ENCODE data around the gene ELFN1.

ELFN1 gene

DNA sequence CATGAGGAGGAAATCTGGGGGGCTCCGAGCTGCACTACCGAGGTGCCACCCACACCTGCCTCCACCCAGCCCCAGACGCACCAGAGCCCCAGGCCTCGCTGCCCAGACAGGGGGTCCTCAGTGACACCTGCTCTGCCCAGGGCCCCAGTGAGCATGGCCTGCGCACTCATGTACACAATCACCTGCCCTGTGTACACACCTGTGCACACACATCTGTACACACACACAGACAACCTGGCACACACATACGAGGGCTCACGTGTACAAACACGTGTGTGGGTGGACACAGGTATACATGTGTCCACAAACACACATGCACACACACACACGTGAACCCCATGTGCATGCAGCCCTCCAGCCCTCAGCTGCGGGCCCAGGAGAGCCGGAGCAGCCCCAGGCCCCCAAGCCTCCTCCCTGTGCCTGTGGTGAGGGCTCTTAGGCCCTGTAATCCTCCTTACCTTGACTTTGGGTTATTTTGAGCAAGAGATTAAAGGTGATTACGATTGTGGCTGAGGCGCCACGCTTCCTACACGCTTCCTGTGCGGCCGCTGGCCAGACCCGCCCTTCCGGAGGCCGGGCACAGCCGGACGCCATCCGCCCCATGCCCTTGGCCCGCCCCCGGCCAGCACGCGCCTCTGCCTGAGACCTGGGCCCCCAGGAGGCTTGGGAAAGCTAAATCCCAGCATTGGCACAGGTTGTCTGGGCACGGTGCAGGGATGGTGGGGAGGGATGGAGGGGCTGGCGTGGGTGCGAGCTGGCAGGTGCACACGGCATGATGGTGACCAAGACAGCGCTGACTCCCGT lies 71.9 kb downstream of the ELFN1 start:
- H3K4me1 ChIP-seq (ENCODE audit: control insufficient read depth in 1 of 2, insufficient read depth in 1 of 2, low read depth in 1 of 2, low read length in 1 of 2) = peaks cover 2 to 14% of the 10 kb centered on the region in 2 experiments

DNA sequence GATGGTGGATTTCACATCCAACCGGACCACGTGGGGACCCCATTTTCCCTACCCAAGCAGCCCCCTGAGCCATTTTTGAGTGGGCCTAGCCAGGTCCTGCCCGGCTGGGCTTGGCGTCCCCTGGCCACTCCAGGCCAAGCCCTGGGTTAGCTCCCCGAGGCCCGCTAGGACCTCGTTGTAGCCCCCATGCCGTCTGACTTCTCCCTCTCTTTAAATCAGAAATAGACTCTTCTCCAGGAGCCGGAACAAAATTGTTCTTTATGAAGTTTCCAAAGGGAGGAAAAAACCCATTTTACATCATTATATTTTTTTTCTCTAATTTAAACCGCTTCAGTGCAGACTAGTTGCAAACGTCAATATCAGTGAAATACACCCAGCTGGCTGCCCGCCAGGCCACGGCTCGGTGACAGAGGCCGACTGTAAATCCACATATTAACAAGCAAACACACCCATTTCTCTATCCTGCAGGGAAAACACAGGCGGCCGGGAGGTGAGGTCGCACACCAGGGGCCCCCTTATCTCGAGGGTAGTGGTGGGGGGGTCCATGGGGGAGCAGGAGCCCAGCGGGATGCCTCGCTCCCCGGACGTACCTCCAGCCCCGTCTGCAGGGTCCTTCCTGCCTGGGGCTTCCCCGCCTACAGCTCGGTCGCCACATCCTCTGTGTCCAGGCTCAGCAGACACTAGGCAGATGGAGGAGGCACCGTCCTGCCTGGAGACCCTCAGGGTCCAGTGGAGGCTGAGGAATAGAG lies 72.7 kb downstream of the ELFN1 start:
- Histone ChIP-seq H3K27ac (no peak overlapping the region), H3K27me3 (peaks cover 30% of the 10 kb centered on the region), H3K9me3 (no peaks in the 10 kb centered on the region), H3K36me3 (no peaks in the 10 kb centered on the region), H3K4me3 (ENCODE audit: low read depth in 1 of 2, low read length in 1 of 2) (peak overlapping the region in 1 of 2 experiments; percentile 14), H3K4me1 (ENCODE audit: control insufficient read depth in 1 of 2, insufficient read depth in 1 of 2, low read depth in 1 of 2, low read length in 1 of 2) (peaks cover 2 to 14% of the 10 kb centered on the region in 2 experiments)
- TF ChIP-seq, protein P1, sequence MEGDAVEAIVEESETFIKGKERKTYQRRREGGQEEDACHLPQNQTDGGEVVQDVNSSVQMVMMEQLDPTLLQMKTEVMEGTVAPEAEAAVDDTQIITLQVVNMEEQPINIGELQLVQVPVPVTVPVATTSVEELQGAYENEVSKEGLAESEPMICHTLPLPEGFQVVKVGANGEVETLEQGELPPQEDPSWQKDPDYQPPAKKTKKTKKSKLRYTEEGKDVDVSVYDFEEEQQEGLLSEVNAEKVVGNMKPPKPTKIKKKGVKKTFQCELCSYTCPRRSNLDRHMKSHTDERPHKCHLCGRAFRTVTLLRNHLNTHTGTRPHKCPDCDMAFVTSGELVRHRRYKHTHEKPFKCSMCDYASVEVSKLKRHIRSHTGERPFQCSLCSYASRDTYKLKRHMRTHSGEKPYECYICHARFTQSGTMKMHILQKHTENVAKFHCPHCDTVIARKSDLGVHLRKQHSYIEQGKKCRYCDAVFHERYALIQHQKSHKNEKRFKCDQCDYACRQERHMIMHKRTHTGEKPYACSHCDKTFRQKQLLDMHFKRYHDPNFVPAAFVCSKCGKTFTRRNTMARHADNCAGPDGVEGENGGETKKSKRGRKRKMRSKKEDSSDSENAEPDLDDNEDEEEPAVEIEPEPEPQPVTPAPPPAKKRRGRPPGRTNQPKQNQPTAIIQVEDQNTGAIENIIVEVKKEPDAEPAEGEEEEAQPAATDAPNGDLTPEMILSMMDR (IDR thresholded peaks at IDR 0.05) = no peak

More for the DNA sequence above, 71.9 kb downstream of the ELFN1 start:
- Histone ChIP-seq H3K4me3 (ENCODE audit: low read depth in 1 of 2, low read length in 1 of 2) (peak overlapping the region in 1 of 2 experiments; percentile 14), H3K9me3 (no peaks in the 10 kb centered on the region), H3K27me3 (peaks cover 30% of the 10 kb centered on the region), H3K27ac (no peak overlapping the region), H3K36me3 (no peaks in the 10 kb centered on the region)
- TF ChIP-seq, protein P1 (IDR thresholded peaks at IDR 0.05) = no peak

DNA sequence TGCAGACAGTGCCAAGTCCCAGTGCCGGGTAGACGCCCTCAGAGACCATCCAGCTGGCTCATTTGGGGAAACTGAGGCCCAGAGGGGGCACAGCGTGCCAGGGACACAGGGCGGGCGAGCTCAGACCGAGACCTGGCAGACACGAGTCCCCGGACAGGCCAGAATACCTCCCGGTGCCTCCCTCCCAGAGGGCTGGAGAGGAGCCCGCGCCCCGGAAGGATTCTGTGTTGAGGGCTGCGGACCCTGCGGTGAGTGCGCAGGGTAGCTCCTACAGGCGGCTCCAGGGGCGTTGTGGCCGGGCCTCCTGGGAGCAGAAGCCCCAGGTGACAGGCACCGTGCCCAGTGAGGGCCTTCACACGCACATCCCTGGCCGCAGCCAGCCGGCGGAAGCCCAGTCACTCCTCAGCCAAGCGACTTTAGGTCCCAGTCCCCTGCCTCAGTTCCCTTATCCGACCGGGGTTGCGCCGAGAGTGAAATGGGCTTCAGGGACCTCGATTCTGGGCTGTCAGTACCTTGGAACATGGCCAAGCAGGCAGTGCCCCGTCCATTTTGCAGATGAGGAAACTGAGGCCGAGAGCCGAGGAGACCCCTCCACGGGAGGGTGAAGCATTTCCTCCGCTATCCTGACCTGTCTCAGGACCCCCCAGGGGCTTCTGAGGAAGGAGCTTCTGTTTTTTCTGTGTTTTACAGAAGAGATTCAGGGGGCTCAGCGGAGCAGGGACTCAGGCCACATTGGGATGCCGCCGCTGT lies 73.6 kb downstream of the ELFN1 start:
- H3K27me3 ChIP-seq = peaks cover 39% of the 10 kb centered on the region
- H3K9me3 ChIP-seq = no peaks in the 10 kb centered on the region
- H3K27ac ChIP-seq = no peak overlapping the region
- H3K4me3 ChIP-seq (ENCODE audit: low read depth in 1 of 2, low read length in 1 of 2) = no peak overlapping the region
- no peaks in the 10 kb centered on the region for H3K36me3 ChIP-seq
- peaks cover 2 to 14% of the 10 kb centered on the region in 2 experiments for H3K4me1 ChIP-seq (ENCODE audit: control insufficient read depth in 1 of 2, insufficient read depth in 1 of 2, low read depth in 1 of 2, low read length in 1 of 2)
- TF ChIP-seq, protein P1 (IDR thresholded peaks at IDR 0.05) = no peak

DNA sequence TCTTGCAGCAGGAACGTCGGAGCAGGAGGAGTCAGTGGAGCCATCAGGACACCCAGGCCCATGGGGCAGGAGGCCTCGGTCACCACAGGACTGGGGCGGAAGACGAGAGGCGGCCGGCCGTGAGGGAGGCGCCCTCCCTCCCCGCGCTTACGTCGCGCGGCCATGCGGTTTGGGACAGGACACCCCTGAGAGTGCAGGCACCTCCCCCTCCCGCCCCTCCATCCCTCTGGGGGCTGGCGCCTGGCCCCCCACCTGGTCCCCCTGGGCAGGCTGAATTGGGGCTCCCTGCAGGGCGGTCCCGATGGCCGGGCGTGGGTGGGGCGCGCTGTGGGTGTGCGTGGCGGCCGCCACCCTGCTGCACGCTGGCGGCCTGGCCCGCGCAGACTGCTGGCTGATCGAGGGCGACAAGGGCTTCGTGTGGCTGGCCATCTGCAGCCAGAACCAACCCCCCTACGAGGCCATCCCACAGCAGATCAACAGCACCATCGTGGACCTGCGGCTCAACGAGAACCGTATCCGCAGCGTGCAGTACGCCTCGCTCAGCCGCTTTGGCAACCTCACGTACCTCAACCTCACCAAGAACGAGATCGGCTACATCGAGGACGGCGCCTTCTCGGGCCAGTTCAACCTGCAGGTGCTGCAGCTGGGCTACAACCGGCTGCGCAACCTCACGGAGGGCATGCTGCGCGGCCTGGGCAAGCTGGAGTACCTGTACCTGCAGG lies 74.4 kb downstream of the ELFN1 start:
- no peak overlapping the region for H3K27ac ChIP-seq
- TF ChIP-seq, protein P1 (IDR thresholded peaks at IDR 0.05) = no peak
- peaks cover 40% of the 10 kb centered on the region for H3K27me3 ChIP-seq
- no peaks in the 10 kb centered on the region for H3K9me3 ChIP-seq
- no peak overlapping the region for H3K4me3 ChIP-seq (ENCODE audit: low read depth in 1 of 2, low read length in 1 of 2)
- no peaks in the 10 kb centered on the region for H3K36me3 ChIP-seq
- peaks cover 2 to 14% of the 10 kb centered on the region in 2 experiments for H3K4me1 ChIP-seq (ENCODE audit: control insufficient read depth in 1 of 2, insufficient read depth in 1 of 2, low read depth in 1 of 2, low read length in 1 of 2)

DNA sequence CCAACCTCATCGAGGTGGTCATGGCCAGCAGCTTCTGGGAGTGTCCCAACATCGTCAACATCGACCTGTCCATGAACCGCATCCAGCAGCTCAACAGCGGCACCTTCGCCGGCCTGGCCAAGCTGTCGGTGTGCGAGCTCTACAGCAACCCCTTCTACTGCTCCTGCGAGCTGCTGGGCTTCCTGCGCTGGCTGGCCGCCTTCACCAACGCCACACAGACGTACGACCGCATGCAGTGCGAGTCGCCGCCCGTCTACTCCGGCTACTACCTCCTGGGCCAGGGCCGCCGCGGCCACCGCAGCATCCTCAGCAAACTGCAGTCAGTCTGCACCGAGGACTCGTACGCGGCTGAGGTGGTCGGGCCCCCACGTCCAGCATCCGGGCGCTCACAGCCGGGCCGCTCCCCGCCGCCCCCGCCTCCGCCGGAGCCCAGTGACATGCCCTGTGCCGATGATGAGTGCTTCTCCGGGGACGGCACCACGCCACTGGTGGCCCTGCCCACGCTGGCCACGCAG lies 75.0 kb downstream of the ELFN1 start:
- TF ChIP-seq, protein P1 (IDR thresholded peaks at IDR 0.05) = no peak
- H3K4me1 ChIP-seq (ENCODE audit: control insufficient read depth in 1 of 2, insufficient read depth in 1 of 2, low read depth in 1 of 2, low read length in 1 of 2) = peaks cover 2 to 14% of the 10 kb centered on the region in 2 experiments

More for the DNA sequence above, 75.0 kb downstream of the ELFN1 start:
- Histone ChIP-seq H3K27me3 (peaks cover 40% of the 10 kb centered on the region), H3K9me3 (no peaks in the 10 kb centered on the region), H3K36me3 (no peaks in the 10 kb centered on the region), H3K27ac (no peak overlapping the region), H3K4me3 (ENCODE audit: low read depth in 1 of 2, low read length in 1 of 2) (no peak overlapping the region)

Data from neutrophil (primary cell).